BJ (cell line): ENCODE measurements around the gene PTH2. TPM values are rescaled to one million over a fixed set of nuclear protein-coding genes. Genes with fewer than 3 reads are reported as not detected.

Source experiments
- CTCF ChIA-PET: fragments of 350-600 bp; formaldehyde crosslinking; extraction: SDS; loops from one replicate; lab custom pipeline; 2021; ENCODE audit warnings: antibody characterized with exemption, inconsistent platforms; lab: Yijun Ruan, JAX
- POLR2A ChIA-PET: fragments of 300-600 bp; sonication (Branson Sonifier 250); formaldehyde crosslinking; extraction: SDS; loops from one replicate; lab custom pipeline; 2021; ENCODE audit warnings: antibody characterized with exemption; lab: Charles Lee
- DNase-seq: peaks from one replicate; pipeline ENCODE4 v3.0.0-alpha.2; 2011; ENCODE audit warnings: low read depth
- H3K27me3 ChIP-seq: 2 replicates; pipeline ENCODE4 v1.6.0; 2011; ENCODE audit warnings: low read length; ENCODE audit not compliant: control insufficient read depth, insufficient read depth
- H3K36me3 ChIP-seq: 2 replicates; pipeline ENCODE4 v1.5.1; 2011; ENCODE audit warnings: low read length; ENCODE audit not compliant: control insufficient read depth, insufficient read depth
- H3K4me3 ChIP-seq: 2 replicates; pipeline ENCODE4 v1.5.1; 2011; ENCODE audit warnings: low read depth, mild to moderate bottlenecking, control low read depth, low read length
- CTCF ChIP-seq: IDR thresholded peaks from 2 replicates; pipeline ENCODE4 v1.5.1; 2011; ENCODE audit warnings: low read depth, mild to moderate bottlenecking, control low read depth, inconsistent platforms, low read length, moderate library complexity; ENCODE audit not compliant: insufficient read depth
- polyA plus RNA-seq: library from polyadenylated mRNA; depleted of rRNA; stranded (reverse); fragments of >200 nt; gene quantifications from 2 replicates; pipeline ENCODE4 v1.2.3, GENCODE V29; 2011

The PTH2 gene
- polyA plus RNA-seq, 1 experiment: not detected

- no peak for TF ChIP-seq CTCF
- peaks cover 12% of the 10 kb centered on the region for H3K27me3 ChIP-seq
- DNase-seq: no peak
- no peaks in the 10 kb centered on the region for H3K36me3 ChIP-seq
- CTCF ChIA-PET: interaction anchor here (0.6 to 1.5 kb wide), 3 partner anchors 78 to 170 kb away, joined by 3 read pairs; no protein-coding TSS in a partner anchor
- POLR2A ChIA-PET: no interaction called here
- H3K4me3 ChIP-seq: no peak overlapping the region
Observed at GRCh38 chr19:49395581-49396407, 27.4 kb downstream of the PTH2 start.

GRCh38 chr19:49393881-49394280 is 29.4 kb downstream of the PTH2 start:
- TF ChIP-seq CTCF: no peak
- Histone ChIP-seq H3K36me3 (no peaks in the 10 kb centered on the region), H3K4me3 (no peak overlapping the region), H3K27me3 (peaks cover 10% of the 10 kb centered on the region)
- POLR2A ChIA-PET: no interaction called here
- no peak for DNase-seq
- CTCF ChIA-PET: interaction anchor here (1.0 to 2.0 kb wide), 3 partner anchors 12 to 51 kb away, joined by 4 to 6 read pairs (median 5); no protein-coding TSS in a partner anchor

DNA sequence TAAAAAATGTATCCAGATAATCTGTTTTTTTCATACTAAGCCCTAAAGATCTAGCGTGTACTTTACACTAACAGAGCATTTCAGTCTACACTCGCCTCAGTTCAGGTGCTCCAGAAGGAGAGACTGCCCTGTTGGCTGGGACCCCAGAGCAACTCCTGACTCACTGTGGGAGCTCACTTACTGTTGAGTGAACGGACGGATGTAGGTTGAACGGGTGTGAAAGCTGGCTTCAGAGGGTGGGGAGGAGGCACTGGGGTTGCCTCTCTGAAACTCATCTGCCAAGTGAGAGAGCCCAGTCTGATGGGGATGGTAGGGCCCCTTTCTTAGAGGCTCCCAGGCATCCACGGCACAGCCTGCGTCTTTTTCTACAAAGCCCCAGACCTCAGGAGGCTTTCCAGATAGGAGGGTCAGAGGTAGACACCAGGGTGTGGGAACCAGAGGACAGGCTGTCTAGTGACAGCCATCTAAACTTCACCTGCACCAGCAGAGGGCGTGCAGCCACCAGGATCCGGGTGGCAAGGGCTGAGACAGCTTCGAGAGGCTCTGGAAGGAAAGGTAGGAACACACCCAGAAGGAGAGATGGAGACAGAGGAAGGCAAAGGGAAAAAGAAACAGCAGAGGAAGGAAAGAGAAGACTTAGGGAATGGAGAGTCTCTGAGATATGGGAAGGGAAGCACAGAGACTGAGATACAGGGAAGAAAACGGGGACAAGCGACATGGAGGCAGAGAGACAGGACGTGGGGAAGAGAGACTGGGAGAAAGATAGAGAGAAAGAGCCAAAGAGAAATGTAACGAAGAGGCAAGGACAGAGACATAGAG is 31.5 kb downstream of the PTH2 start:
- TF ChIP-seq CTCF: peak; percentile 89
- peaks cover 6% of the 10 kb centered on the region for H3K27me3 ChIP-seq
- CTCF ChIA-PET: interaction anchor here (0.7 to 3.7 kb wide), 21 partner anchors 8 to 166 kb away, joined by 3 to 18 read pairs (median 5); partner anchors contain the start of genes GFY, SLC17A7 and TEAD2
- POLR2A ChIA-PET: no interaction called here
- no peaks in the 10 kb centered on the region for H3K36me3 ChIP-seq
- H3K4me3 ChIP-seq: no peak overlapping the region
- DNase-seq: no peak

- H3K36me3 ChIP-seq: no peaks in the 10 kb centered on the region
- TF ChIP-seq CTCF: no peak
- ChIA-PET CTCF (interaction anchor here (0.7 to 3.7 kb wide), 17 partner anchors 8 to 63 kb away, joined by 3 to 18 read pairs (median 5); partner anchors contain the start of genes GFY, SLC17A7 and TEAD2), POLR2A (no interaction called here)
- no peak overlapping the region for H3K4me3 ChIP-seq
- DNase-seq: no peak
- peaks cover 6% of the 10 kb centered on the region for H3K27me3 ChIP-seq
Observed at GRCh38 chr19:49390929-49391359, 32.3 kb downstream of the PTH2 start.
